Measurements from ENCODE around the gene SLC15A1.

SLC15A1 gene

DNA sequence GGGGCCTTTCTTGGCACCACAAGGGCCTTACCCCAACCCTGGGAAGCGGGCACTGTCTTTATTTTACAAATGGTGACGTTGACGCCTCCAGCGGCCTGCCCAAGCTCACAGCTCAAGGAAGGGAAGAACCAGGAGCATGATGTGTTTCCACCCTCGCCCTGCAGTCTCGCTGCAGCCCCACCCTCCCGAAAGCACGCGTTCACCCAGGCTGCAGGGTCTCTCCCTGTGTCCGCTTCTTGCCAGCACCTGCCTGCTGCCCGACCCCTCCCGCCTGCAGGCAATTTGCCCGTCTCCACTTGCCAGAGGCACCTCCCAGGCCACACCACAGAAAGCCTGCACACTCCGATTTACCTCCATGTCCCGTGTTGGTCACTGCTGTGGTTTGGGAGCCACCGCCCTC is 76.6 kb downstream of the SLC15A1 start:
- no peak for DNase-seq (ENCODE audit: low read depth, low spot score)

DNA sequence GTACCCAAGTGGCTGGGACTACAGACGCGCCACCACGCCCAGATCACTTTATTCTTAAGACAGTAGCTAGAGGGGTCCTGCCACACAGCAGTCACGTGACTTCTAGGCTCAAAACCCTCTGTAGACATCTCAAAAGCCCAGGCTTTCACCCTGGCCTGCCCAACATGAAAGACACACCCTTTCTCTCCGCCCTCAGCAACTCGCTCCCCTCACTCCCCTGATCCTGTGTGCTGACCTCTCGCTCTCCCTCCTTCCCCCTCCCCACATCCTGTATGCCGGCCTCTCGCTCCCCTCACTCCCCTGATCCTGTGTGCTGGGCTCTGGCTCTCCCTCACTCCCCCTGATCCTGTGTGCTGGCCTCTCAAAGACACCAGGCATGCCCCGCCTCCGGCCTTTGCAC is 77.4 kb downstream of the SLC15A1 start:
- DNase-seq (ENCODE audit: low read depth, low spot score): no peak

More for the DNA sequence above, 76.6 kb downstream of the SLC15A1 start:
- H3K4me3 ChIP-seq (ENCODE audit: low read length): no peak overlapping the region

DNA sequence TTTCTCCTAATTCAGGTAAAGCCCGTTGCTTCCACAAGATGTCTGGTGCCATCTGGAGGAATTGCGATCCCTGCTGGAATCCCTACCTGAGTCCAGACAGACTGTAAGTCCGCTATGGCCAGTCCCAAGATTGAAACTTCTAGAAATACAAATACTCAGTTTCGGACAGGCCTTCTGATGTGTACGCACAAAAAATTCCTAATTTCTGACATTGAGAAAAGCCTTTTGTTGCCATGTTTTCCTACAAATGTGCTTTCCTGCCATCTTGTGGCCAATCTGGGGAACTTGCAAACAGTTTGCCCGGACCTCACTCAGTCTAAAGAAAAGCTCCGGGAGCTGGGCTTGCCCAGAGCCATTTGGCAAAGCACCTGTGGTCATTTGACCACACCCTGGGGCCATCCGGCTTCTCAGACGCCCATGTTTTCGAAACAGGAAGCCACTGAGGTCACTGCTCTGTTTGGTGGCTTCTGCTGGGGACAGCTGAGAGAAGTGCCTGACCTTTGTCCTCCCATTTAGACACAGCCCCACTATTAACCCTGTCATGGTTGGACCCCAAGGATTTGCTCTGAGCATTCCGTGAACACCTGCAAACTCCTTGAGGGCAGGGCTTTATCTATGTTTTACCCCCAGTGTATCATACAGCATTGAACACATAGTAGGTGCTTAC is 79.4 kb downstream of the SLC15A1 start:
- H3K4me3 ChIP-seq (ENCODE audit: low read length): no peak overlapping the region
- DNase-seq (ENCODE audit: low read depth, low spot score): peak; percentile 50

More for the DNA sequence above, 77.4 kb downstream of the SLC15A1 start:
- no peak overlapping the region for H3K4me3 ChIP-seq (ENCODE audit: low read length)

GRCh38 chr13:98668155-98668554 is 84.3 kb downstream of the SLC15A1 start:
- no peak for DNase-seq (ENCODE audit: low read depth, low spot score)
- no peak overlapping the region for H3K4me3 ChIP-seq (ENCODE audit: low read length)

- H3K4me3 ChIP-seq (ENCODE audit: low read length): no peak overlapping the region
- DNase-seq (ENCODE audit: low read depth, low spot score): no peak
Measured at GRCh38 chr13:98665638-98665995, 86.9 kb downstream of the SLC15A1 start.

- no peak overlapping the region for H3K4me3 ChIP-seq (ENCODE audit: low read length)
- no peak for DNase-seq (ENCODE audit: low read depth, low spot score)
Measured at GRCh38 chr13:98664924-98665637, 87.4 kb downstream of the SLC15A1 start.

GRCh38 chr13:98664510-98664909 is 88.0 kb downstream of the SLC15A1 start:
- DNase-seq (ENCODE audit: low read depth, low spot score): no peak
- no peak overlapping the region for H3K4me3 ChIP-seq (ENCODE audit: low read length)

DNA sequence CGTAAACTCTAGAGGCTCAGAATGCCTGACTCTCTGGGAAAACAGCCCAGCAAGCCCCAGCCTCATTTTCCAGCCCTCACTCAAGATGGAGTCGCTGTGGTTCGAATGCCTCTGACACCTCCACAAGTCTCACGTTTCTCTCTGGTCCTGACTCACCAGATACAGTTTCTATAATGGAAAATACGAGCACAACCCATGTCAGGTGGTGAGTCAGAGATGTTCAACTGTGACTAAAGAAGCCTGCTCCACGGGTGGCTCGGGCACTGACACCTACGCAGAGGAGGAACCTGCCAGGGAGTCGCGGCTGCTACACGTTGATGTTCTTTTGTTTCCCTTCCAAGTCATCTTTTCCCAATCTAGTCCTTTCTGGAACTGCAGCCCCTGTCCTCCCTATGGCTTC is 88.4 kb downstream of the SLC15A1 start:
- no peak overlapping the region for H3K4me3 ChIP-seq (ENCODE audit: low read length)
- DNase-seq (ENCODE audit: low read depth, low spot score): no peak

DNA sequence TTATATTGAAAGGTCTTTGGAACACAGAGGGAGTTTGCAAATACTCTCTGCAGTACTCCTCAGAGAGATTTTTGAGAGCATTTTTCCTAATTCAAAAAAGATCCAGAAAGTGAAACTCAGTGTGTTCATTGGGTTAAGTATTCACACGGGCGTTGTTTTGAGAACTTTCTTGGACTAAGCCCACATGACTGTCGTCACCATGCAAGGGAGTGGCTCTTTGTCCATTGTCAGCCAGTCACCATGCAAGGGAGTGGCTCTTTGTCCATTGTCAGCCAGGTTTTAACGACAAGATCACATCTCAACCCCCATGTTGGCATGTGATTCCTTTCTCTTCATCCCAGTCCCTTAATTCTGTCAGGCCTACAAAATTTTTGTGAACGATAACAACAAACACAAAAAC is 94.3 kb downstream of the SLC15A1 start:
- no peak for DNase-seq (ENCODE audit: low read depth, low spot score)
- no peak overlapping the region for H3K4me3 ChIP-seq (ENCODE audit: low read length)

DNA sequence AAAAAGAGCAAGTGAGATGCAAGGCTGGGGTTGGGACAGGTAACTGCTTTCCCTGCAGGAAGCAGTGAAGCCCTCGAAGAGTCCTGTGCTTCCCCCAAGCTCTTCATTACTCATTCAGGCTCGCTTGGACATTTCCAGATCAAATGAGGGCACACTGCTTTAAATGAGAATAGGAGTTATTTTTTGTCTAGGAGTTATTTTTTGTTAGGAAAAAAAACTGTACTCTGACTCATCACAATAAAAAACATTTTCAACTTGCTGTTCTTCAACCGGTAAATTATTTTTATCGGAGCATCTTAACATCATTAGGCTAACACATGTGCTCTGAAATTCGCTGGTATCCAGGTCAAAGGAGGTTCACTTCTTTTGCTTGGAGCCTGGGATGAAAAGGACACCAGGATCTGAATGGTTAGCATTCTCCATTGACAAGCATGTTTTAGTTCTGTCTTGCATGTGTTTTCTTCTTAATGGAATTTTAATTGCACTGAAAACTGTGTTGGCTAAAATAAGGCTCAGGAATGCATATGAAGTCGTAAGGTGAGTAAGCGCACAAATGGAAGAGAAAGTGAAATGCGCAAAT is 94.9 kb downstream of the SLC15A1 start:
- no peak overlapping the region for H3K4me3 ChIP-seq (ENCODE audit: low read length)
- DNase-seq (ENCODE audit: low read depth, low spot score): no peak

DNA sequence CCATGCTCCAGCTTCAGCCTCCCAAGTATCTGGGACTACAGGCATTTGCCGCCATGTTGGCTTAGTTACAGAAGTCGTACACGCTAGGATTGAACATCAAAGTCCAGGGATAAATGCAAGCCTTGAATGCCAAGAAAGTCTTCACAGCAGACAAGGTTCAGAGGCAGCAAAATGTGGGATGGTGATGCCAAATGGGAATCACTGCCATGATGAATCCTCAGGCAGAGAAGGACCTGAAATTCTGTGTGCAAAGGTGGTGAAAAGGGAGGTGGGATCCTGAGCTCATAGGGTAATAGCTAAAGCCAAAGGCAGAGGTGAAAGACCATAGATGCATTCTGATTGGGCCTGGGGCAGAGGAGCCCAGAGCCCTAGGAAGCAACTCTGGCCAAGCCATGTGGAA is 96.2 kb downstream of the SLC15A1 start:
- no peak for DNase-seq (ENCODE audit: low read depth, low spot score)
- H3K4me3 ChIP-seq (ENCODE audit: low read length): no peak overlapping the region

DNA sequence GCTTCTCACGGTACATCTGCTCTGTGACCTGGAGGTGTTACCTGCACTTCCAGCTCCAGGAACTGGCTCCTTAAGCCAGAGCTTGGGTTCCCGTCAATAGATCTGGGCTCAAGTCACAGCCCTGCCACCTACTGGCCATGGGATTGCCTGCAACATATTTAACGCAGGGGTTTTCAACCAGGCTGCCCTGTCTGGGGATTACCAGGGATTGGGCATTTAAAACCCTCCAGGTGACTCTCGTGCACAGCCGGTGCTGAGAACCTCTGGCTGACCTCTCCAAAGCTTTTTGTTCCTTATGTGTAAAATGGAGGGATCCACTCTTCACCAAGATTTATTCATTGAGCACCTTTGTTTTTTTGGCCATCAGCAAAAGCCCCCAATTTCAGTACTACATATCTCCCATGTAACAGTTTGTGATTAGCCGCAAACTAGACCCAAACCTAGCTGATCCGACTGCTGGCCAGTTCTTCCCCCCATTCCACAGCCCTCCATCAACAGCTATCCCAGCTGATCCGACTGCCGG is 98.9 kb downstream of the SLC15A1 start:
- DNase-seq (ENCODE audit: low read depth, low spot score): peak; percentile 50
- H3K4me3 ChIP-seq (ENCODE audit: low read length): no peak overlapping the region

DNA sequence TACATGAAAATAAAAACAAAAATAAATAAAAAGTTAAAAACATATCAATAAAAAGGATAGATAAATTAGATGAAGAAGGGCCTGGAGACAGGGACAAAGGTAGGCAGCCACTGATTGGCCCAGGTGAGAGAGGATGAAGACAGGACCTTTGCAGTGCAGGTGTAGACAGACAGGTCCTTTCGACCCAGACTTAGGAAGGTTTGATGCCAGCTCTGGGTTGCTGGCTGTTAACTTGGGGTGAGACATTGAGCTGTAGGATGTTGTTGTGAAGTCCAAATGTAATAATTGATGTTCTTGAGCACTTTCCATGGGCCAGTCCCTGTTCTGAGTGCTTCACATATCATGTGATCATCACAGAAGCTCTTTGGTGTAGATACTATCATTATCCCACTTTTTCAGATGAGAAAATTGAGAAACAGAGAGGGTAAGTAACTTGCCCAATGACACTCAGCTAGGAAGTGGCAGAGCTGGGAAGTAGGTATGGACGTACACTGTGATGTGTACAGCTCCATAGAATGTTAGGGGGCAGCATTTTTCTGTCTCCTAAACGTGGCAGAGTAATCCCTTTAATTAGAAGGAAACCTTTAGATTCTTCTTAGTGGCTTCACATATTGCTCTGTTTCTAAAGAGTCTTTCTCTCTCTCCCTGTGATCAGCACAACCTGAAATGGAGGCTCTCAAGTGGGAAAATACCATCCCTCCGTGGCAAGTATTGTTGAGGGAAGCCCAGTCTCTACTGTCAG is 99.6 kb downstream of the SLC15A1 start:
- no peak overlapping the region for H3K4me3 ChIP-seq (ENCODE audit: low read length)
- DNase-seq (ENCODE audit: low read depth, low spot score): no peak

DNA sequence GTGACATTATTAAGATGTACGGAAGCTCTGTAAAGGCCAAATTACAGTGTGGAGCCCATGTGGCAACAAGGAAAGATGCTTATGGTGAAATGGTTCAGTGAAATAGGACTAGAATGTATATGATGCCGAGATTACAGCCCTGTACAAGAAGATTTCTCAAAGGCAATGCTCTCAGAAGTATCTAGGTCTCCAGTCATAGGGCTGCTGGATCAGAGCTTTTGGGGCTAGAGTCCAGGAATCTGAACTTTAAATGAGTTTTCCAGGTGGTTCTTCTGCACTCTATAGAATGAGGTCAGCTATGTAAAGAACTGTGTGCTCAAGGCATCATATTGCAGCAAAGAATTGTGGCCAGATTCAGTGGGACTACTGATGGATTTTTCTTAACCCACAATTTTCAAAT is 100.2 kb downstream of the SLC15A1 start:
- DNase-seq (ENCODE audit: low read depth, low spot score): no peak
- no peak overlapping the region for H3K4me3 ChIP-seq (ENCODE audit: low read length)

GRCh38 chr13:98651744-98652143 is 100.7 kb downstream of the SLC15A1 start:
- DNase-seq (ENCODE audit: low read depth, low spot score): no peak
- H3K4me3 ChIP-seq (ENCODE audit: low read length): no peak overlapping the region

DNA sequence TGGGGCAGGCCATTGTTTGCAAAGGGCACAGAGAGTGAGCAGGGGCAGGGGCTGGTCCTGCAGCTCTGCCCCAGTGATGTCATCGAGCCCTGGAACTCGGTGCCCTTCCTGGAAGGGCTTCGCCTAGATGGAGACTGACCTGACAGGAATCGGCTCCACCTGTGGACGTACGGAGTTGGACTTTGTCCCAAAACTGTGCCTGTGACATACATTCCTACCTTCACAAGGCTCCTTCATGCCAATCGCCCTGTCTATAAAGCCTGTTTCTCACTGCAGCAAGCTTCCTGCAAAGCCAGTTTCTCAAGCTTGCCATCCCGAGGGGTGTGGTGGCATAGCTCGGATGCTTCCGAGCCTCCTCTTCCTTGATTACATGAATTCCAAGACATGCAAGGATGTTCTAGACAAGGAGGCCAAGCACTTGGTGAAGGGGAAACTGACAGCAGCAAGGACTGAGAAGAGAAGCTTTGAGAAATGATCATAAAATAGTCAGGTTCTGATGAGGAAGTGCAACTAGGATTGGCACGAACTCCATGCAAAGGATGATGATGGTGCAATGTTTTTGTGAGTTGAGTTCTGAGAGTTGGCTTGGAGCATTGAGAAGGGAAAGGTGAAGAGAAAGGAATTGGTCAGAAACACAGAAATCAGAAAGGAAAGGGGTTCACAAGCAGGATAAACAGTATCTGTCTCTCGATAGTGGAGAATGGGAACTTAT is 101.9 kb downstream of the SLC15A1 start:
- H3K4me3 ChIP-seq (ENCODE audit: low read length): no peak overlapping the region
- no peak for DNase-seq (ENCODE audit: low read depth, low spot score)

DNA sequence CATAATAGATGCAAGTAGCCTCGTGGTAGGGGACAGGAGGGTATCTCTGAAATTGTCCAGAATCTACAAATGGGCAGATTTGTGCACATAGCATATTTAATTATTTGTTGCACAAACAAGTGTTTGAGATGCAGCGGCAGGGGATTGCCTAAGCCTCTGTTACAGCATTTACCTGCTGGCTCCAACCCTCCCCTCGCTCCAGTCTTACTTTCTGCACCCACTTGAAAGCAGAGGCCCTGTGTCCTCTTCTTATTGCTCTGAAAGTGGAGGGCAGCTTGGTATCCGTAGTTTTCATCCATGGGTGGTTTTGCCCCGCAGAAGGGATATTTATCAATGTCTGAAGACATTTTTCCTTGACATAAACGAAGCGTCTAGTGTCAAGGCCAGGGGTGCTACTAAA is 102.6 kb downstream of the SLC15A1 start:
- no peak for DNase-seq (ENCODE audit: low read depth, low spot score)
- no peak overlapping the region for H3K4me3 ChIP-seq (ENCODE audit: low read length)

GRCh38 chr13:98648686-98649085 is 103.8 kb downstream of the SLC15A1 start:
- no peak overlapping the region for H3K4me3 ChIP-seq (ENCODE audit: low read length)
- no peak for DNase-seq (ENCODE audit: low read depth, low spot score)

DNA sequence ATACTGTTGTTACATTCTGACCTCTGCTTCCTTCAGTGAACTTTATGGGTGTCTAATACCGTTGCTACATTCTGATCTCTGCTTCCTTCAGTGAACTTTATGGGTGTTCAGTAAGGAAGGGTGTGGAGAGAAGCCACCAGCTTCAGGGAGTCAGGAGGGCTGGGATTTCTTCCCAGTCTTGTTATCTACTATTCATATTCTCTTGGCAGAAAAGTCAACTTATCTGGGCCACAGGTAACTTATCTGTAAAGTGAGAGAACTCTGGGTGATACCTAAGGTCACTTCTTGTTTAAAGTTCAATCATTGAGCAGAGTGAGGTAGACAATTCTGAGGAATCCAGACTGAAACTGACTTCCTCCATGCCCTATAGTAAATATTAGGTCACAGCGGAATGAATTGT is 104.3 kb downstream of the SLC15A1 start:
- DNase-seq (ENCODE audit: low read depth, low spot score): no peak
- no peak overlapping the region for H3K4me3 ChIP-seq (ENCODE audit: low read length)
